RKO (cell line): ENCODE measurements around the gene NOL12.
"Not testable (repeated sequence)": the region's sequence is repeated elsewhere in the genome, so short reads cannot be mapped to it uniquely, and the experiment has no call there.

Source experiments
- DNase-seq: peaks from one replicate; pipeline ENCODE4 v3.0.0-alpha.2; 2016; ENCODE audit warnings: low spot score

NOL12 gene

GRCh38 chr22:37713761-37714160 is 27.6 kb downstream of the NOL12 start:
- DNase-seq, result no peak

GRCh38 chr22:37714634-37715033 is 28.5 kb downstream of the NOL12 start:
- DNase-seq, result no peak

GRCh38 chr22:37715760-37716159 is 29.6 kb downstream of the NOL12 start:
- DNase-seq, result no peak

DNA sequence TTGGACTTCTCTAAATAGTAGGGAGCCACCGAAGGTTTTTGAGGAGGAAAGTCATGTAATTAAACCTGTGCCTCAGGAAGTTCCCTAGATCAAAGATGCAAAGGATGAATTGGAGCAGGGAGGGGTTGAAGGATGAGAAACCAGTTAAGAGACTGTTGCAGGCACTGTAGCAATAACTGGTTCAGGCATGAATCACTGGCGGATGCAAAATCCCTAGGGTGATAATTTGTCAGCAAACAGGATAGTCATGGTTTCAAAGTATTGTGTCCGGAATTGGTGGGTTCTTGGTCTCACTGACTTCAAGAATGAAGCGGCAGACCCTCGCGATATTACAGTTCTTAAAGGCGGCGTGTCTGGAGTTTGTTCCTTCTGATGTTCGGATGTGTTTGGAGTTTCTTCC is 30.6 kb downstream of the NOL12 start:
- peak; percentile 33 for DNase-seq

GRCh38 chr22:37717235-37717634 is 31.1 kb downstream of the NOL12 start:
- DNase-seq, result not testable (repeated sequence)

DNA sequence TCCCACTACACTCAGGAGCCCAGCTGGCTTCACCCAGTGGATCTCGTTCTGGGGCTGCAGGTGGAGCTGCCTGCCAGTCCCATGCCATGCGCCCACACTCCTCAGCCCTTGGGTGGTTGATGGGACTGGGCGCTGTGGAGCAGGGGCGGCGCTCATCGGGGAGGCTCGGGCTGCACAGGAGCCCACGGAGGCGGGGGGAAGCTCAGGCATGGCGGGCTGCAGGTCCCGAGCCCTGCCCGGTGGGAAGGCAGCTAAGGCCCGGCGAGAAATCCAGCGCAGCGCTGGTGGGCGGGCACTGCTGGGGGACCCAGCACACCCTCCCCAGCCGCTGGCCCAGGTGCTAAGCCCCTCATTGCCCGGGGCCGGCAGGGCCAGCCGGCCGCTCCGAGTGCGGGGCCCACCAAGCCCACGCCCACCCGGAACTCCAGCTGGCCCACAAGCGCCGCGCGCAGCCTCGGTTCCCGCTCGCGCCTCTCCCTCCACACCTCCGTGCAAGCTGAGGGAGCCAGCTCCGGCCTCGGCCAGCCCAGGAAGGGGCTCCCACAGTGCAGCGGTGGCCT is 31.7 kb downstream of the NOL12 start:
- not testable (repeated sequence) for DNase-seq

DNA sequence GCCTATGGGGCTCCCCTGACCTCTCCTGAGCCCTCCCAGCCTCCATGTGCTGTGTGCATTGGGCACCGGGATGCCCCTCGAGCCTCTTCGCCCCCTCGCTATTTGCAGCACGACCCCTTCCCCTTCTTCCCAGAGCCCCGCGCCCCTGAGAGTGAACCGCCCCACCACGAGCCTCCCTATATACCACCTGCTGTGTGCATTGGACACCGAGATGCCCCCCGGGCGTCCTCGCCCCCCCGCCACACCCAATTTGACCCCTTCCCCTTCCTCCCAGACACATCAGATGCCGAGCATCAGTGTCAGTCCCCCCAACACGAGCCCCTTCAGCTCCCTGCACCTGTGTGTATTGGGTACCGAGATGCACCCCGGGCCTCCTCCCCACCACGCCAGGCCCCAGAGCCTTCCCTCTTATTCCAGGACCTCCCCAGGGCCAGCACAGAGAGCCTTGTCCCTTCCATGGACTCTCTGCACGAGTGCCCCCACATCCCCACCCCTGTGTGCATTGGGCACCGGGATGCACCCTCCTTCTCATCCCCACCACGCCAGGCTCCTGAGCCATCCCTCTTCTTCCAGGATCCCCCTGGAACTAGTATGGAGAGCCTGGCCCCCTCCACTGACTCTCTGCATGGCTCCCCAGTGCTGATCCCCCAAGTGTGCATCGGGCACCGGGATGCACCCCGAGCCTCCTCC is 39.6 kb downstream of the NOL12 start:
- no peak for DNase-seq

- peak; percentile 39 for DNase-seq
Measured at GRCh38 chr22:37726241-37726887, 40.2 kb downstream of the NOL12 start.

- no peak for DNase-seq
Measured at GRCh38 chr22:37728620-37729019, 42.5 kb downstream of the NOL12 start.

GRCh38 chr22:37731804-37732471 is 45.8 kb downstream of the NOL12 start:
- DNase-seq, result no peak

DNA sequence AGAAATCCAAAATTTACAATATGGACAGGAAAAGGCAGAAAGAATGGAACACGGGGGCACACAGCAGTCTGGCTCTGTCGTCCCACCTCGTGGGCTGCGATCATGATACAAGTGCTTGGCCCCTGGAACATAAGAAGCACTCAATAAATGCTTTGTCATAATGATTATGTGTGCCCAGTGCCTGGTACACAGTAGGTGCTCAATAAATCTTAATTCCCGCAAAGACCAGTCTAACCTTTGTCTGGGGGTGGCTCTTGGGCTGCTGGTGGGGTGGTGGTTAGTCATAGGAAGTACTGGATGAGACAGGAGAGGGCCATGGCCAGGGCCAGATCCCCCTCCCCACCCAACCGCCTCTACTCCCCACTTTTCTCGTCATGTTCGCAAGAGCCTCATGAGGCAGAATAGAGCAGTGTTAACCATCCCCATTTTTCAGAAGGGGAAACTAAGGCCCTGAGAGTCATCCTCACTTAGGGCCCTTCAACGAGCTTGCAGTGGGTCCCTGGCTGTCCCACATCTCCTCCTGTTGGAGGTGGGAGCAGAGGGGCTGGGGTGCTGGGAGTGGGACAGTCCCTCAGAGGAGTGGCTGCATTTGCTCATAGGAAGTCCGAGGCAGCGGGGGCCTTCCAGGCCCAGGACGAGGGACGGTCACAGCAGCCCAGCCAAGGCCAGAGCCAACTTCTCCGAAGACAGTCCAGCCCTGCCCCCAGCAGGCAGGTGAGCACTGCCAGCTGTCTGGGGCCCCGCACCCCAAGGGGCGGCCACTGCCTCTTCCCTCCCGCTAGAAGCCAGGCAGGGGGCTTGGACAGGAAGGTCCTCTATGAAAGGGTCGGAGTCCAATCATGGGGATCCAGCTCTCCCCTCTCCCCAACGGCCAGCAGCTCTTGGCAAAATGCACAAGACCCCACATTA is 46.8 kb downstream of the NOL12 start:
- no peak for DNase-seq

GRCh38 chr22:37733625-37734401 is 47.7 kb downstream of the NOL12 start:
- no peak for DNase-seq

- no peak for DNase-seq
Measured at GRCh38 chr22:37734402-37734700, 48.2 kb downstream of the NOL12 start.

GRCh38 chr22:37734964-37735451 is 48.9 kb downstream of the NOL12 start:
- DNase-seq, result peak; percentile 63

DNA sequence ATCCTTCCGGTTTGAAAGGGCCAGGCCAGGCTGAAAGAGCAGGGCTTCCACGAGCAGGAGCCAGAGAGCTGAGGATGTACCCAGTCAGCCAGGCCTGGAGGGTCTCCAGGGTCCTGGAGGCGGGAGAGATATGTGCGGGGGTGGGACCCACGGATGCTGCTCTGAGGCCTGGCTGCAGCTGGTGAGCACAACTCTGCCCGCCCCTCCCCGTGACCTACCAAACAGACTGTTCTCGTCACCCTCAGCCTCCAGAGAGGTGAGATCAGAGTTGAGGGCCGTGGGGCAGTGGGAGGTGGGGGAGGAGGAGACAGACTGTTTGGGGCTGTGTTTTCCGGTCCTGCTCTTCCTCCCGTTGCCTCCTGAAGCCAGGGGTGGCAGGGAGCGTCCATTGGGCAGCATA is 52.9 kb downstream of the NOL12 start:
- DNase-seq, result no peak

DNA sequence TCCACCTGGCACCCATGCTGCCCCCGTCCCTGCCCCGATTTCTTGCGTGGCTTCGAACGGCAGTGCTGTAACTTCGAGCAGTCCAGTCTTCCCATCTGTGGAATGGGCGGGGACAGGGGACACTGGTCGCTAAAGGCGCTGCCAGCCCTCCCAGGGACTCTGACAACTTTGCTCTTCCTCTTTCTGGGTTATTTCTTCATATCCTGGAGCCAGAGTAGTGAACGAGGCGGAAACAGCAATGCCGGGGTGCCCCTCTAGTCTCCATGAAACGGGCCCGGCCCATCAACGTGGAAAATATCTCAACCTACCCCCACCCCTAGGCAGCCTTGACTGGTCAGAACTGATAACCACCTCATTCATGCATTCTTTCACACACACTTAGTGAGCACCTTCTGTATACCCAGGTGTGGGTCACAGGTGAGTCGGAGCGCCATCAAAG is 53.5 kb downstream of the NOL12 start:
- no peak for DNase-seq

GRCh38 chr22:37740455-37741311 is 54.5 kb downstream of the NOL12 start:
- DNase-seq, result no peak

DNA sequence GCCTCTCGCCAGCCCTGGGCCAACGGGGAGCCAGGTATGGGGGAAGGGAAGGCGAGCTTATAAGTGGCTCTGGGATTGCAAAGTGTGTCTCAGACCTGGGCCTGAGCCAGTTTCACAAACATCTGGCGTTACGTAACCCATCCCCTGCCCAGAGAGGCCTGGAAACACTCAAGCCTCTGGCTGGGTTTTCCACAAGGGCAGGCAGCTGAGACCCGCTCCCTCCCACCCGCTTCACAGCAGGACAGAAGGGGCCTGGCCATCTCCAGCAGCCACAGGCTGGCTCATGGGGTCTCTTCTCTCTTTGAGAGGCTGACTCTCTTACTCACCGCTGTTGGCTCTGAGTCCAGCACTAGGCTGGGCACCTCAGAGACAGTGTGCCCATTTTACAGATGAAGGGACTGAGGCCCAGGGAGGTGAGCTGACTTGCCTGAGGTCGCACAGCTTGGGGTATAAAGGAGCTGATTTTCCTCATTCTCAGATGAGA is 55.2 kb downstream of the NOL12 start:
- no peak for DNase-seq

DNA sequence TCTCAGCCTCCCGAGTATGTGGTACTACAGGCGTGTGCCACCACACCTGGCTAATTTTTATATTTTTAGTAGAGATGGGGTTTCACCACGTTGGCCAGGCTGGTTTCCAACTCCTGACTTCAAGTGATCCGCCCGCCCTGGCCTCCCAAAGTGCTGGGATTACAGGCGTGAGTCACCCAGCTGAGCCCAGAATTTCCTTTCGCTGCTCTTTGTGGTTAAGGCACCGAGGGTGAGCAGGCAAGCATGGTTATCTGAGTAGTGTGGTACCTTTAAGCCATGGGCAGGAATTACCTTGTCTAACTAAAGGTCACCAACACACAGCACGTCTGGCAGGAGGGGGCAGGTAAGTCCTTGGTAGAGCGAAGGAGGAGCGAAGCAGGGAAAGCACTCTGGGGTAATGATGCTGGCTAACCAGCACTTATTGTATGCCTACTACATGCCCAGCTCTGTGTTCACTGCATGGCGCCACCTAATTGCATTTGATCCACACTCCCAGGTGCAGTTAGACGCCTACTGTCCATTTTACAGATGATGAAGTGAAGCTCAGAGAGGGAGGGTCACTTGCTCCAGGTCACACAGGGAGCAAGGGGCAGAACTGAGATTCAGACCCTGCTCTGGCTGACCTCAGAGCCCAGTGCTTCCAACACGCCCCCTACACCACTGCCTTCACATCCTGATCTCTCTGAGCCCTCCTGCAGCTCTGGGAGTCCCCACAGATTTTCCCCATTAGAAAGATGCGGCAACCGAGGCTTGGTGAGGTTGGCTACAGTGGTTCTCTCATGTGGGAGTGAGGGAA is 56.4 kb downstream of the NOL12 start:
- DNase-seq, result peak; percentile 75
